Smooth muscle cell of the brain vasculature (primary cell): ENCODE data around the gene PLXNA4.

Experiments
- DNase-seq: peaks from one replicate; pipeline ENCODE4 v3.0.0-alpha.2; 2012; ENCODE audit warnings: low read depth, low spot score

Gene PLXNA4

GRCh38 chr7:132437730-132438129, 138.5 kb downstream of the PLXNA4 start:
- DNase-seq, result no peak

GRCh38 chr7:132436121-132436520, 140.1 kb downstream of the PLXNA4 start:
- no peak for DNase-seq

GRCh38 chr7:132435016-132435990, 141.0 kb downstream of the PLXNA4 start:
- DNase-seq, result no peak

- DNase-seq, result no peak
These were observed 142.2 kb downstream of the PLXNA4 start for GRCh38 chr7:132434041-132434440.

GRCh38 chr7:132433301-132433700, 143.0 kb downstream of the PLXNA4 start:
- no peak for DNase-seq

- DNase-seq, result peak; percentile 9
These were observed 145.1 kb downstream of the PLXNA4 start for GRCh38 chr7:132430861-132431822.

- no peak for DNase-seq
These were observed 146.0 kb downstream of the PLXNA4 start for GRCh38 chr7:132430041-132430855.

- DNase-seq, result no peak
These were observed 147.1 kb downstream of the PLXNA4 start for GRCh38 chr7:132429181-132429580.

- DNase-seq, result no peak
These were observed 147.9 kb downstream of the PLXNA4 start for GRCh38 chr7:132428247-132428919.

- DNase-seq, result no peak
These were observed 150.3 kb downstream of the PLXNA4 start for GRCh38 chr7:132425942-132426341.

- DNase-seq, result no peak
These were observed 151.2 kb downstream of the PLXNA4 start for GRCh38 chr7:132424821-132425724.

- no peak for DNase-seq
These were observed 152.0 kb downstream of the PLXNA4 start for GRCh38 chr7:132424277-132424676.

GRCh38 chr7:132423594-132424200, 152.6 kb downstream of the PLXNA4 start:
- DNase-seq, result no peak

GRCh38 chr7:132422502-132423111, 153.7 kb downstream of the PLXNA4 start:
- DNase-seq, result no peak

- DNase-seq, result no peak
These were observed 155.7 kb downstream of the PLXNA4 start for GRCh38 chr7:132420527-132420926.

- peak; percentile 40 for DNase-seq
These were observed 156.7 kb downstream of the PLXNA4 start for GRCh38 chr7:132419542-132419941.

- DNase-seq, result no peak
These were observed 157.4 kb downstream of the PLXNA4 start for GRCh38 chr7:132418840-132419239.

GRCh38 chr7:132417103-132417906, 159.0 kb downstream of the PLXNA4 start:
- DNase-seq, result no peak
